Breast epithelium (tissue), 4 donors: ENCODE data around the gene AHCYL2. TPM values are rescaled to one million over a fixed set of nuclear protein-coding genes. Genes with fewer than 3 reads are reported as not detected.
"Not testable (repeated sequence)": the region's sequence is repeated elsewhere in the genome, so short reads cannot be mapped to it uniquely, and the experiment has no call there.

Experiments used
- DNase-seq, 2 donors: peaks; one replicate each; pipeline ENCODE4 v3.0.0-alpha.2; 2019; ENCODE audit warnings: low spot score in 2 of 2
- H3K27ac ChIP-seq, 2 donors: fragments of 200-600 bp; sonication (generic) in 1 of 2; one replicate each; pipeline ENCODE4 v1.5.1; 2016 to 2019; ENCODE audit warnings: mild to moderate bottlenecking in 1 of 2
- H3K27me3 ChIP-seq, 2 donors: fragments of 200-600 bp; sonication (generic) in 1 of 2; one replicate each; pipeline versions ENCODE4 v1.5.1 to v1.6.0; 2017 to 2019; ENCODE audit warnings: control low read depth in 1 of 2, mild to moderate bottlenecking in 1 of 2
- H3K36me3 ChIP-seq: fragments of 200-600 bp; one replicate; pipeline ENCODE4 v1.5.1; 2019
- H3K4me1 ChIP-seq, 2 donors: fragments of 200-600 bp; sonication (generic); one replicate each; pipeline ENCODE4 v1.5.1; 2016 to 2019; ENCODE audit warnings: control low read depth in 1 of 2
- H3K4me3 ChIP-seq, 3 donors: fragments of 200-600 bp; sonication (generic); 1 replicate in 2 of 3; 2 replicates in 1 of 3; pipeline ENCODE4 v1.5.1; 2016 to 2019; ENCODE audit warnings: mild to moderate bottlenecking in 3 of 3, moderate library complexity in 2 of 3
- H3K9me3 ChIP-seq, 2 donors: fragments of 200-600 bp; sonication (generic) in 1 of 2; one replicate each; pipeline ENCODE4 v1.5.1; 2016 to 2019; ENCODE audit warnings: control low read depth in 1 of 2
- CTCF ChIP-seq, 3 donors: fragments of 450-650 bp; IDR thresholded peaks; one replicate each; pipeline ENCODE4 v1.5.1; 2016 to 2017; ENCODE audit warnings: antibody characterized with exemption in 3 of 3, mild to moderate bottlenecking in 3 of 3, moderate library complexity in 3 of 3
- POLR2A ChIP-seq: fragments of 450-650 bp; IDR thresholded peaks from one replicate; pipeline ENCODE4 v1.6.1; 2016; ENCODE audit warnings: antibody characterized with exemption, mild to moderate bottlenecking, moderate library complexity
- POLR2AphosphoS5 ChIP-seq, 3 donors: sonication (generic); formaldehyde crosslinking; IDR thresholded peaks; one replicate each; pipeline ENCODE4 v1.6.1; 2017; ENCODE audit warnings: antibody characterized with exemption in 3 of 3
- intact Hi-C: fragments of 100-400 bp; cut with DNase I; formaldehyde crosslinking; loops from one replicate; pipeline ENCODE4 v1.15.1; 2023; ENCODE audit warnings: low total_unique reads
- total RNA-seq, 3 donors: library from RNA; depleted of rRNA; stranded (reverse); fragments of >200 nt; gene quantifications; one replicate each; pipeline ENCODE4 v1.1.0, GENCODE V29; 2016

AHCYL2 gene
- total RNA-seq, 3 donors from 2014 or later = 19.0 to 24.7 (median 21.8) TPM

GRCh38 chr7:129448608-129449007 is 223.8 kb downstream of the AHCYL2 start:
- H3K9me3 ChIP-seq, H3K36me3 ChIP-seq, intact Hi-C loops, H3K4me3 ChIP-seq, H3K27me3 ChIP-seq, H3K4me1 ChIP-seq, H3K27ac ChIP-seq, DNase-seq: not testable (repeated sequence)

DNA sequence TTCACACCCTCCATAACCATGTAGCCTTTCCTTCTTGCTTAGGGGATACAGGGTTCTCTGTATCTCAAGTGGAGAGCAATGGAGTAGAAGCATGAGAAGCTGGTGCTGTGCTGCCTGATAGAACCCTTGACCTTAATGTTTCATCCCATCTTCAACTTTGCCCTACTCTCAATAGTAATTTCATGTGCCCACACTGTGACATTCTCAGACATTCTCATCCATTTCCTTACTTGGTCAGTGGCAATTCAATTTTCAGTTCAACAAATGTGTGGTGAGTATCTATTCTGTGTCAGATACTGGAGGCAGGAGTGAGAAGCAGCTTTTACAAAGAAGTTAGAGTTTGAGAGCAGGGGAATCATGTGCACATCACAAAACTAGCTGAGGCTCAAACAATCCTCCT is 225.5 kb downstream of the AHCYL2 start:
- no peaks in the 10 kb centered on the region for H3K4me1 ChIP-seq
- TF ChIP-seq CTCF (IDR thresholded peaks at IDR 0.05) (no peak), POLR2A (no peak), POLR2AphosphoS5 (IDR thresholded peaks at IDR 0.05) (no peak)
- no peaks in the 10 kb centered on the region for H3K36me3 ChIP-seq
- no peak overlapping the region for H3K4me3 ChIP-seq
- H3K9me3 ChIP-seq = peaks cover 9% of the 10 kb centered on the region in 2 donors
- no peak overlapping the region for H3K27ac ChIP-seq
- no peaks in the 10 kb centered on the region for H3K27me3 ChIP-seq
- DNase-seq = no peak
- intact Hi-C loops = no loop called here

- Histone ChIP-seq H3K9me3 (peaks cover 9% of the 10 kb centered on the region in 2 donors), H3K36me3 (no peaks in the 10 kb centered on the region), H3K27ac (no peak overlapping the region), H3K4me1 (no peaks in the 10 kb centered on the region), H3K4me3 (no peak overlapping the region), H3K27me3 (no peaks in the 10 kb centered on the region)
- DNase-seq = no peak
- intact Hi-C loops = no loop called here
- TF ChIP-seq POLR2A (no peak), CTCF (IDR thresholded peaks at IDR 0.05) (no peak), POLR2AphosphoS5 (IDR thresholded peaks at IDR 0.05) (no peak)
Measured at GRCh38 chr7:129452589-129453231, 227.9 kb downstream of the AHCYL2 start.

DNA sequence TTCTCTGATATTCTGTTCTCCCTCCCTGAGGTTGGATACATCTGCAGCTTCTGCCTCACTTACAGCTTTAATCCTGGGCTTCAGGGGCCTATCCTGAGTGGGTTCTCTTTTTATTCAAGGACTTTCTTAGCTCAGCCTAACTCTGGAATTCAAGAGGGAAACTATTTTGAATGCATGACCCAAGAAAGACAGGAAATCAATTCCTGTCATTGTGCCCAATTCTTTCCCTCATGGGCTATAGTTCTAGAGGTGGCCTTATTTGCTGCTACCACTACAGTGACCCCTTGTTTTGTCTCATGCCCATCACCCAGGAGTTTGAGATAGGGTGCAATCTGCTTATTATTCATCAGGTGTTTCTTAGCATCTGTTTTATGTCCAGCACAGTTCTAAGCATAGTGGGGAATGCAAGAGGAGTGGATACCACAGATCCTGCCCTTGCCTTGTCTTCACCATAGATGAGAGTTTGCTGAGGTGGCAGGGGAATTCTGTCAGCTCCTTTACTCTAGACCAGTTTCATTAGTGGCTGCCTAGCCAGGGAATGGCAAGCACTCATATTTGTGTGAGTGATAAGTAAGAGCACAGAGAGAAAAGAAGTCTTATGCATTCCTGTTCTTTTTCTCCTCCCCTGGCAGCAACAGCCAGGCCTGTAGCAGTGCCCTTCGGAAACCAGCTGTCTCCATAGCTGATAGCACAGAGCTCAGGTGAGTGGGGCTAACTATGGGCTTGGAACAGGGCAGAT is 228.8 kb downstream of the AHCYL2 start:
- H3K36me3 ChIP-seq = no peaks in the 10 kb centered on the region
- no peak for DNase-seq
- no peak overlapping the region for H3K4me3 ChIP-seq
- H3K27me3 ChIP-seq = no peaks in the 10 kb centered on the region
- intact Hi-C loops = no loop called here
- peaks cover 4 to 6% of the 10 kb centered on the region in 2 donors for H3K9me3 ChIP-seq
- TF ChIP-seq CTCF (IDR thresholded peaks at IDR 0.05) (no peak), POLR2A (no peak), POLR2AphosphoS5 (IDR thresholded peaks at IDR 0.05) (no peak)
- no peaks in the 10 kb centered on the region for H3K4me1 ChIP-seq
- no peak overlapping the region for H3K27ac ChIP-seq

DNA sequence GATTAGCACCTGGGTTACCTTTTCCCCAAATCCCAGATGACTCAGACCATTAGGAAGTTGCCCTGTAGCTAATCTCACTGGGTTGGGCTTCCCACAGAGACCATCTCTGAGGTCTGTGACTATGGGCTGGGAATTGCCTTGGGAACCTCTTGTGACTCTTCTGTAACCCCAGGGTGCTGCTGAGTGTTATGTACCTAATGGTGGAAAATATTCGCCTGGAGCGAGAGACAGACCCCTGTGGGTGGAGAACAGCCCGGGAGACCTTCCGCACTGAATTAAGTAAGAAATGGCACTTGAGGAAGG is 229.4 kb downstream of the AHCYL2 start:
- intact Hi-C loops = no loop called here

More for the DNA sequence above, 229.4 kb downstream of the AHCYL2 start:
- Histone ChIP-seq H3K4me3 (no peak overlapping the region), H3K4me1 (no peaks in the 10 kb centered on the region), H3K36me3 (no peaks in the 10 kb centered on the region), H3K27me3 (no peaks in the 10 kb centered on the region), H3K9me3 (peaks cover 0 to under 1% of the 10 kb centered on the region in 2 donors), H3K27ac (no peak overlapping the region)
- no peak for DNase-seq
- TF ChIP-seq CTCF (IDR thresholded peaks at IDR 0.05) (no peak), POLR2AphosphoS5 (IDR thresholded peaks at IDR 0.05) (no peak), POLR2A (no peak)
